Activated CD8-positive, alpha-beta memory T cell treated with anti-CD3 and anti-CD28 coated beads for 1 hour (primary cell): Measurements from ENCODE around the gene KRTAP26-1.

ENCODE experiments used
- DNase-seq, 2 donors: peaks; one replicate each; pipeline ENCODE4 v3.0.0-alpha.2; 2020; ENCODE audit warnings: low read depth in 1 of 2; ENCODE audit errors: extremely low read depth in 1 of 2

KRTAP26-1 gene

DNA sequence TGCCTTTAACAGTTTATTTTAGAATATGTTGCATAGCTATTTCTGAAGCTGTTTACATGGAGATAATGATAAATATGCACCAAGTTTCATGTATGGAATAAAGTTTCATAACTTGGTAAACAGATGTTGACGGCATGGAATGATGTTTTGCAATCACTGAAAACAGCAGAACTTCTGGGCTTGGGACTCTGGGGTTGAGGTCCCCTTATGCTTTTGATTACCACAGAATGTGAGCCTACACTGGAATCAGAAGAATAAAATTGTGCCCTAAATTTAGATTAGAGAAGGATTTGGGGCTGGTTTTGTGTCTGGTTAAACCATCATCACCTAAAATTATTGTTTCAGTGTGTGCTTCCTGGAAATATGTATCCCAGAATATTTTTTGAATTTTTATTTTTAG is 48.5 kb downstream of the KRTAP26-1 start:
- DNase-seq = no peak

DNA sequence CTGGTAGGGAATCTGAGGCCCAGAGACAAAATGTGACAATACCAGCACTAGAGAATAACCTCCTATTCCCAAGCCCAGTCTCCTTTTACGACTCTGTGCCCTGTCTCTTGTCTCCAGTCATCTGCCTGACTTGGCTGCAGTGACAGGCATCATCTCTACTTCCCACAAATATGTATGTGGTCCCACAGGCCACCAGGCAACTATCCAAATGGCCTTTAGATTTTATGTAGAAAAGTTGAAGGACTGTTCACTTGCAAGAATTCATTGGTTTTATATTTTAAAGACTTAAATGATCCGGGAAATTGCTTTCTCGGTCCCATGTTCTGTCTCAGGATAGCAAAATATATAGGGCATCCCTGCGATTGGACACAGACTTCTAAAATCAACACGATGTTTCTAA is 49.0 kb downstream of the KRTAP26-1 start:
- no peak for DNase-seq

DNA sequence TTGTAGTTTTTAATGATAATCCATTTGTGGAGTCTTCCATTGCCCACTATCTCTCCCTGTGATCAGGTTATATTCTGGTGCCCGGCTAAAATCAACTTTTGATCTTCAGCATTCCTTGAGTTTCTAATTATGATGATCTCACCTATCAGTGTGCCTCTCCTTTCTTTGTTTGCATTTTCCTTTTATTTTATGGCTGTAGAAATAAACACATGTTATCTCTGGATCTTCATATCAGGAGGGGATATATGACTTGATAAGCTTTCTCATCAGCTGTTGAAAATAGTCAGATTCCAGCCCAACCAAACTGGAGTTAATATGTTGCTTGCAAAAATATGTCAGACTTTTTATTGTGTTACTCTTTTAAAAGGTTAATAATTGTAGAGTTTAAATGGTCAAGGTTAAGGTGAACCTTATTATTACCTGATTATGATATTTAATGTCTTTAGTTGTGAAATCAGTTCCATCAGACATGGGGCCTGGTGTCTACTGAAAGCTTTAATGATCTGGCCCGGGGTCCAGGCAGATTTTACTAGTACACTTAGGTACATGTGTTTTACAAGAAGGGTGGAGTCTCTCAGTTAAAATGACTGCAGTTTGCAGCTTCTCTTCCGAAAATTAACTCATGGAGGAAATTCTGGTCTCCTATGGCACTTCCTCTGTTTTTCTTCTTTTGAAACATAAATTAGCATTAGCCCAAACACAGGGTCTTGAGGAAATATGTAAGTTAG is 50.1 kb downstream of the KRTAP26-1 start:
- DNase-seq = no peak
